Measurements from ENCODE around the gene SMIM43.

GRCh38 chr4:121742794-121743193 is 22.2 kb downstream of the SMIM43 start:
- TF ChIP-seq BRCA1 (IDR thresholded peaks at IDR 0.05) (no peak), BRCA1 (CRISPR knock-in tag; IDR thresholded peaks at IDR 0.05) (no peak), FOSL1 (tag; conservative IDR thresholded peaks at IDR 0.05) (no peak), STAT5B (CRISPR knock-in tag; IDR thresholded peaks at IDR 0.05) (no peak), ELF2 (CRISPR knock-in tag; IDR thresholded peaks at IDR 0.05) (no peak), POLR2A (conservative IDR thresholded peaks at IDR 0.05) (no peak)
